HG03095 (cell line): Measurements from ENCODE around the gene GOLGA1.

Source experiments
- ATAC-seq: cut with Tn5 transposase; IDR thresholded peaks from one replicate; pipeline ENCODE4 v1.9.1; 2021; ENCODE audit warnings: moderate library complexity; ENCODE audit not compliant: unreplicated experiment

GOLGA1 gene

GRCh38 chr9:124885551-124885950 lies 55.3 kb downstream of the GOLGA1 start:
- no peak for ATAC-seq

GRCh38 chr9:124884376-124884775 lies 56.5 kb downstream of the GOLGA1 start:
- no peak for ATAC-seq

GRCh38 chr9:124882231-124882630 lies 58.7 kb downstream of the GOLGA1 start:
- ATAC-seq: no peak

GRCh38 chr9:124881138-124881743 lies 59.6 kb downstream of the GOLGA1 start:
- no peak for ATAC-seq

GRCh38 chr9:124880501-124880900 lies 60.4 kb downstream of the GOLGA1 start:
- ATAC-seq: no peak

DNA sequence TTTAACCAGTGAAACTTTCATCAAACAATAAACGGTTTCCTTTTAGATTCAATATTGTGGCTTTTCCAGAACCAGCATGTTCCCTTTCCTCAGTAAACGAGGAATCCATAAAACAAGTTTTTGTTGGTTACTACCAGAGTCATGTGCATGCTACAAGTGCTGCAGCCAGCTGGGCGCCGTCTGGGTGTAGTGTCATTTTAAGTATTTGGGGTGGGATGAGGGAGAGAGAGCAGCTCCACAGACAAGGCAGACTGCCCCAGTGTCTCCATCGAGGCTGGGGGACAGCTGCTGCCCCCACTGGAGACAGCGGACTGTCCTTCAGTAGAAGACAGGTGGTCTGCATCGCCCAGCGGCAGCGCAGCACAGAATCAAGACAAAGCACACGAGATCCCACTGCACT lies 61.7 kb downstream of the GOLGA1 start:
- no peak for ATAC-seq

GRCh38 chr9:124878518-124878917 lies 62.4 kb downstream of the GOLGA1 start:
- no peak for ATAC-seq

DNA sequence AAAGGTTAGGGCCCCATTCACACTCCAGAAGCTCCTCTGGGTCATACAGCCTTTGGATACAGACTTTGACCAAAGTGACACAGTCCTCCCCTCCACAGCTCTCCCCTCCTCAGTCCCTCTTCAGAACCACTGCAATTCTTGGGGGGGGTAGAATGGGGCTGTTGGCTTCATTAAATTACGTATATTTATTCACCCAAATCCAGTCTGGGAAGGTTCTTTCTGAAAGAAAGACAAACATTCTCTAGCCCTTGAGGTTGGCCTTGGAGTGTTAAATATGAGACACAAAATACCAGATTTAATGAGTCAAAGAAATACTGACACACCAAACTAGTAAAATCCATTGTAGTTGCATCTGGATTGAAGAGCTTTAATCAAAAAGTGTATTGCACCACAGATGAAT lies 62.9 kb downstream of the GOLGA1 start:
- no peak for ATAC-seq

- no peak for ATAC-seq
Measured at GRCh38 chr9:124877021-124877782, 63.7 kb downstream of the GOLGA1 start.

- no peak for ATAC-seq
Measured at GRCh38 chr9:124875501-124875900, 65.4 kb downstream of the GOLGA1 start.

DNA sequence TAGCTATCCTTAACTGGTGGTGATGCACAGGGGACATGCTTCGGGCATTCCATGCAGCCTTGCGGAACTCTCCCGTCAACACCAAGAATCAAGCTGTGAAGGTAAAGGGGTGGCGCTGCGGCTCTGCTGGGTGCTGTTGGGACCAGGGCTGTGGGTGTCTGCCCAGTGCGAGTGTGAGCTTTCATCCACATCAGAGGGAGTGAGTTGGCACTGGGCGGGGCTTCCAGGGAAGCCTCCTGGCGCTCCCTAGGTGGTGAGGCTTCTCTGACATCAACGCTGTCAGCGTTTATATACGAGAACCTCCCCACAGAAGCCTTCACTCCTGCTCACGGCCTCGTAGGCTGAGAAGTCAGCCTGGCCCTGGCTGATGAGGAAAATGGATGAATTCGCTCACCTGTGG lies 67.2 kb downstream of the GOLGA1 start:
- ATAC-seq: no peak

GRCh38 chr9:124871156-124871561 lies 69.7 kb downstream of the GOLGA1 start:
- ATAC-seq: no peak

- ATAC-seq: no peak
Measured at GRCh38 chr9:124870723-124871122, 70.2 kb downstream of the GOLGA1 start.

DNA sequence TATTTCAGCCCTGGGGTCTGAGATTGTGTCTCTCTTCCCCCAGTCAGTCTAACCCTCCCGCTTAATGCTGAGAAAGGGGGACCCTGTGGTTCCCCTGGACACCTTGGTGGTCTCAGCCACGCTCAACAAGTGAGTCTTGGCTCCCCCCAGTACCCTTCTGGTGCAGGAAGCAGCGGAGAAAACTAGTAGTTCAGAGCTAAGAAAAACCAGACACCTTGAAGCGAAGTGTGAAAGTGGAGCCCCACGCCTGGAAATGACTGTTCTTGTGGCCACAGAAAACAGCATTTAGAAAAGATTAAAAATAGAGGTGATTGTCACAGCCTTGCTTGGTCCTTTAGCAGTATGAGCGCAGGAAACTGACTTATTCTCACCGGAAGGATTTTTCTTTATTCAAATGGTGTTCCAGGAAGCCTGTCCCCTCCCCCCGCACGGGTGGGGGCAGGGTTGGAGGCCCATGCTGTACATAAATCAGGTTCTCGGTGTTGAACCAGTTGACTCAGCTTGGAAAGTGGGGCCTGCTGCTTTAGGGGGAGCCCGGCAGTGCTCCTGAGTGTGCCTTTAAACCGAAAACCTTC lies 70.8 kb downstream of the GOLGA1 start:
- peak; percentile 42 for ATAC-seq

DNA sequence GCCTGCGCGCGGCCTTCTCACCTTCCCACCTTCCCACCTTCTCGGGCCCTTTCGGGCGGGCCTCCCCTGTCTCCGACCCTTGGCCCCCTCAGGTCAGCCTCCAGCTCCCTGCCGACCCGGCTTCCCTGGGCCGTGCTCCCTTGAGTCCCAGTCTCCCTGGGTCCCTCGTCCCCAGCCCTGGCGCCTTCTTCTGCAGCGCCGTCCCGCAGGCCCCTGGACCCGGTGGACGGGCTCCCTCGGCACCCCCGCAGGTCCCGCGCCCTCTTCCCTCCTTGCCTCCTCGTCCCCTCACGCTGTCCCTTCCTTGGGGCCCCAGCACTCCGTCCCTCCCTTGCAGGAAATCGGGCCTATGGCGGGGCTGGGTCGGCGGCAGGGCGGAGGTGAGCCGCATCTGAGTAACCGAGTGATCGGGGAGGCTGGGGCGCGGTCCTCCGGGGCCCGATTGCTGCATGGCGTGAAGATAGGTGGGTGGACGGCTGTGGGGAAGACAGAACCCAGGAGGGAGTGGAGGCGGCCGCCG lies 71.4 kb downstream of the GOLGA1 start:
- ATAC-seq: no peak

GRCh38 chr9:124868511-124869465 lies 72.1 kb downstream of the GOLGA1 start:
- ATAC-seq: peak; percentile 50

DNA sequence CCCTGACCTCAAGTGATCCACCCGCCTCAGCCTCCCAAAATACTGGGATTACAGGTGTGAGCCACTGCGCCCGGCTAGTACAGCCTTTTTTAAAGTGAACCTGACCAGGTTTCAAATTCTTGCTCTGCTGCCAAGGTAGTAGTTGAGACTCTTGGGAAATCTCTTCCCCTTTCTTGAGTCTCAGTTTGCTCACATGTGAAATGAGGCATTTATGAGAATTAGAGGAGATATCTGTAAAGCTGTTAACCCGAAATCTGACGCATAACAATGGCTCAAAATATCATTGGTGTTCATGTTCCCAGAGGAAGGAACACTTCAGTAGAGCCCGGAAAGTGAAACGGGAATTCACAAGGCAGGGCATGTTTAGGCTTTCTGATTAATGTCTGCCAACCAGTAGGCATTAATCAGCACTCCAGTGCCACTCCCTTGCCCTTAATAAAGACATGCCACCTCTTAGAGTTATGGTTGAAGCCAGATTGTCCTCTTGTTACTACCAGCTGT lies 77.5 kb downstream of the GOLGA1 start:
- no peak for ATAC-seq

- peak; percentile 86 for ATAC-seq
Measured at GRCh38 chr9:124861342-124862229, 79.3 kb downstream of the GOLGA1 start, which contains the start of the genes ARPC5L and RPL35. Gene ARPC5L, plus strand, starts transcription at chr9:124862130. Its CDS starts 7,161 bp downstream, at chr9:124869291. Gene RPL35, minus strand, starts transcription at chr9:124861957. Its CDS starts 45 bp downstream, at chr9:124861912.

- ATAC-seq: no peak
Measured at GRCh38 chr9:124860582-124861341, 80.1 kb downstream of the GOLGA1 start.
